ENCODE results near the gene NAALADL2.
"Not testable (repeated sequence)": the region's sequence is repeated elsewhere in the genome, so short reads cannot be mapped to it uniquely, and the experiment has no call there.

NAALADL2 gene

DNA sequence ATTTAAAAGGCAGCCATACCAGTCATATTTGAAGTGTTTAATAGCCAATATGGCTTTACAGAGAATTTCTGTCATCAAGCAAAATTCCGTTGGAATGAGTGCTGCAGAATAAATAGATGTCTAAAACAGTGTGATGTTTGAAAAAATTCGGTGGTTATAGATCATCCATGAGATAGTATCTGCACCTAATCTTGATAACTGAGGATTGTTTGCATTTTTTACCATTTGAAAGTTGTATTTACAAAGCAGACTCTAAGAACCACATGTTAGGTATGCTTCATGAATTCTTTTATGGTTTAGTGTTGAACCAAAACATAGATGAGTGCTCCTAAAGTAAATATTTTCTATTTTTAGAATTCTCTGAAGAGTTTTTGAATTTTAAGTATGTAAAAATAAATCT lies 476.1 kb downstream of the NAALADL2 start:
- DNase-seq: no peak

DNA sequence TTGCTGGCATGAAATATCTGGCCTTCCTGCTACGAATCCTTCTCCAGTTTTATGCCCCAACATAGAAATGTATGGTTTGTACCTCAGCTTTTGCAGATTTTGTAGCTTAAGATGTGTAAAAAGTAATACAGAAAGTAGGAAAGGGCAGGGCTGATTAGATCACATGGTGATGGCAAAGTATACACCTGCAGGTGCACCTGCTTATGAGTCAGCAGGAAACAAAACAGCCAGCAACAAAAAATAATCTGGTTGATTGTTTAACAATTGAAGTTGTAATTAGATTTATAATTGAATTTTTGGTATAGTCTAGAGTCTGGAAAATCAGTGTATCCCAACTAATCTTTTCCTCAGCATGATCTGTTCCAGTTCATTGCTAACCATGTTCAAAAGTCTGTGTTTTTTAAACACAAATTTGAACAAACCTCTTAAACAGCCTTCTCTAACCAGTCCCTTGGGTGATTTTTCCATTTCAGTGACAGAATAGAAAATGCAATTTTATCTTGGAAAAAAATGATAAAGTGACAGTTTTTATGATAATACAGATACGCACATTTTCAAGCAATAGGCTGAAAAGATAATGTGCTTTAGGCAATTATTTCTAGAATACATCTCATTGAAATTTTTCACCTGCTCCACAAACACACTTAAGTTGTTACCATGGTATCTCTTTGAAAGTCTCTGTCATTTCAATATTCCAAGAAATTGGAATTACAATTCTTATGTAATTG lies 477.4 kb downstream of the NAALADL2 start:
- DNase-seq: no peak

DNA sequence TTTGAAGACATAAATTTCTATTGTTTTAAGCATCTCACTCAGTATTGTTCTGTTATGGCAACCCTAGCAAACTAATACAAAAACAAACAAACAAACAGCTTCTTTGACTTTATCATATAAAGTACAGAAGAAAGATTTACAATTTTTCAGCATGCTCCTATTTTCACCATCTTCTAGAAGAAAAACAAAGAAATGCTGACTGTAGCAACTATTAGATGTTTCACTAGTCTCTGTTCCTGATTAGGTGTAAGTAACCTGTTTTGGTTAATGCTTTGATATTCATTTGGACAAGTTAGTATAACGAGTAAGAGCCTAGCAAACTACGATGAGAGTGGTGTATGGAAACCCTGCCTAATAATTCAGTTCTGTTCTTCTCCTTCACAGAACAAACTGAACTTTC lies 478.5 kb downstream of the NAALADL2 start:
- no peak for DNase-seq

DNA sequence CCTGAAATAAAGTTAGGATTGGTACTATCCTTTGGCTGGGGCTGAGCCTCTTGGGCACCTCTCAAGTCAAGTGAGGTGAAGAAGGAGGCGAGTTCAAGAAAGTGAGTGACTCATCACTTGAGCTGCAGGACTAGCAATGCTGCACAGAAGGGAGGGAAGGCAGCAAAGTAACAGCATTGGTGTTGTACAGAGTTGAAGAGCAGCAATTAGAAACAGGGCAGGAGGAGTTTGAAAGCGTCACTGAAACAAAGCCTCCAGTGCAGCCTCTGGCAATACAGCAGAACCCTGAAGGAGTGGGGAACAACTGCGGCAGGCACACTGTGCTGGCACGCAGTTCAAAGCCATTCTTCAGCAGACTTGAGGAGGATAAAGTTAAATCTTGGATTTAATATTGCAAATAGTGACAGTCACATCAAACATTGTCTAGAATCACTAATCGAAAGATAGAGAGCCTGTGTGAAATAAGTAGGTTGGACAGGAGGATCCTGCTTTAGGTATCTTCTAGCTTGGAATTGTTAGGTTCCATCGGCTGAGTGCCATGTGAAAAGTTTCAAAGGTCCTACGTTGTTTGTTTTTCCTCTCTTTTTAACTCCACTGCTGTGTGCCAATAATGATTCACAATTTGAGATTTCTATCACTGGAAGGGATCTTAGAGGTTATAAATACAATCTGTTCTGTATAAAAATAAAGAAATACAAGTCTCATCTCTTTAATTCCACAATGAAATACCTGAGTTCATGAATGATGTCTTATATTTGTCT lies 479.8 kb downstream of the NAALADL2 start:
- no peak for DNase-seq

DNA sequence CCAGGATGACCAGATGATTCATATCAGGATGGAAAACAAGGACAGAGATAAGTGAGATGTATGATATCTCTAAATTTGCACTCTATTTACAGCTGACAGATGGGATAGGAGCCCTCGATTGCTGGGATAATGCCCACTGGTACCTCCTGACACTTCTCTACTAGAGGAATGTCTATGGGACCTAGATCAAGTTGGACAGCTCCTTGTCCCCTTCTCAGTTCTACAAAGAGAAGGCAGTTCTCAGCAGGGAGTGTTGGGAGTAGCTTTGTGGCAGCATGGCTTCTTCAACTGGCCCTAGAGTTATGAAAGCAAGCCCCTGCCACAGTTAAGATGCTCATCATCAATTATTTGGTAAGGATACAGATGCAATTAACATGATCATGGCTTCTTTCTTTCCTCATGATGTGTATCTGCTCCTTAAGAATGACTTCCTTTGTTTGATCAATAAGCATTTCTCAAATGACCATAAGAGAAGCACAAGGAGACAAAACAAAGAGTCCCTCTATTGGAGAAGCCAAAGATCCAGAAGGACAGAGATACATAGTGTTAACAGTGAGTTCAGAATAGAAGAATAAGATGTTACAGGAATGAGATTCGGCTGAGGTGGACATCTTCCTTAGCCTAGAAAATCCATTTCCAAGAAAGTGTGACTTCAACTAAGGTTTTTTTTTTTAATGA lies 481.3 kb downstream of the NAALADL2 start:
- no peak for DNase-seq

DNA sequence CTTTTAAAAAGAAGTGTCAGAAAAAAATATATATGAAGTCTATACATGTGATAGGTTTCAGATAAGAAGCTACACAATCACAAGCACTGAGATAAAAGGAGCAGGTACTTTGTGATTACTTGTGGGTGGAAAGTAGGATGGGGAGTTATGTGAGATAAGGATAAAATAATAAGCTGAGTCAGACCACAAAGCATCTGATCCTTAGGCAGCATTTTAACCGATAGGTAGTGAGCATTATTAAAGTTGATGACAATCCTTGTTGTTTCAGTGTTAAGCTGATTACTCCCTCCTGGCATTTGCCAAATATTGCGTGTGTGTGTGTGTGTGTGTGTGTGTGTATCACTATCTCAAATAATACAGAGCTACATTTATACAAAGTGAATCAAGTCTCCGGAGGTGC lies 483.1 kb downstream of the NAALADL2 start:
- no peak for DNase-seq

DNA sequence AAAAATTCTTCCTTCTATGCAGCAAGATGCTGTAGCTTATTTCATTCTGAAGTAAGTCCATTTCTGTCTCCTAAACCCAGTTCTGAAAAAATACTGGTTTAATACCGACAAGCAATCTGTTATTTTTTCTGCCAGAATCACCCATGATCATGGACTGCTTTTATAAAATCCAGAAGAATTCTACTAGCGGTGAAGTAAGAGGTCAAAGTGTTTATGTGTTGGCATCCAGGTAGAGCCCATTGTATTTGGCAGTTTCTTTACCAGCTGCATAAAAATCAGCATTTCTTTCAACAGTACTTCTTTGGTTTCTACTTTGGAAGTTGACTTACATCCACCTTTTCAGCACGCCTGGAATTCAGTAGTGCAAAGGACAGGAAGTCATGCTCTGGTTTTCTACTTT lies 484.8 kb downstream of the NAALADL2 start:
- DNase-seq: no peak

DNA sequence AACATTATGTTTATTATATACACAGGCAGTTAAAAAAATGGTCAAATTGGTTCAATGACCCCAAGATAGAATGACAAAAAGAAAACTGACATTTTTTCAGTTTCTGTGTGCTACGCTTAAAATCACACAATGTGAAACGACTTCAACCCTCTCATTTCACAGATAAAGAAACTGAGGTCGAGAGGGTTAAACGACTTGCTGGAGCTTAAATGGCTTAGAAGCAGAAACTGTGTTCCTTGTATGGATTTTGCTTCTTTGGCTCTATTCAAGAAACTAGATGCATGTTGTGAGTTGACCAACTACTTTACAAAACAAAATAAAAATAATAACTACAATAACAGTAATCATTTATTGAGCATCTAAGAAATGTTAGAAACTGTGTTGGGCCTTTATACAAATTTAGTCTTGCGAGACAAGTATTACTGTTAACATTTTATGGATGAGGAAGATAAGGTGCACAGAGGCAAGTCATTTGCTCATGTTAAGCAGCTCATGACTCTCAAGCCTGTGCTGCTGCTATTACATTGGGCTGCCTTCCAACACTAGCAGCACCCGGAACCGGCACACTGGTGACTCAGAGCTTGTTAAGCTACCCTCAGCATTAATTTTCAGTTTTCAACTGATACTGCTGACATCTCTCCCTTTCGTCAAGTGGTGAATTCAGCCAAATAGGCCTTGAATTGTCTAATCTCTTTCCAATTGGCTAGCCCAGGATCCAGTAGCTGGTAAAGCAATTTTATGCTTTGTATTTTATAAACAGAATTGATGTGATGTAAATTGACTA lies 487.6 kb downstream of the NAALADL2 start:
- no peak for DNase-seq

DNA sequence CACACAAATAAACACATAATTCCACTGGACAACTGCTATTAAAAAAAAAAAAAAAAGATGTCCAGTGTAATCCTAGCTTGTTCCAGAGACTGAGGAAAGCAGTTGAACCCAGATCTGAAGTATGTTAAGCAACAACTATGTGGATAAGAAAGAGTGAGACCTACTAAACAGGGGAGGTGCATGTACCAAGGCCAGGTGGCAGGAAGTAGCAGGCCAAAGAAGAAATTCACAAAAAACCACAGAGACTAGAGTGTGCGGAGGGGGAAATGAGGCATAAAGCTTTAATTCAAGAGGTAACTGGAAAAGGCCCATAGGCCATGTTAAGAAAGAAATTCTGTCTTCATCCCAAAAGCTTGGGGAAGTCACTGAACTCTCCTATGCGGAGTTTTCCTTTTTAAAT lies 490.0 kb downstream of the NAALADL2 start:
- DNase-seq: no peak

DNA sequence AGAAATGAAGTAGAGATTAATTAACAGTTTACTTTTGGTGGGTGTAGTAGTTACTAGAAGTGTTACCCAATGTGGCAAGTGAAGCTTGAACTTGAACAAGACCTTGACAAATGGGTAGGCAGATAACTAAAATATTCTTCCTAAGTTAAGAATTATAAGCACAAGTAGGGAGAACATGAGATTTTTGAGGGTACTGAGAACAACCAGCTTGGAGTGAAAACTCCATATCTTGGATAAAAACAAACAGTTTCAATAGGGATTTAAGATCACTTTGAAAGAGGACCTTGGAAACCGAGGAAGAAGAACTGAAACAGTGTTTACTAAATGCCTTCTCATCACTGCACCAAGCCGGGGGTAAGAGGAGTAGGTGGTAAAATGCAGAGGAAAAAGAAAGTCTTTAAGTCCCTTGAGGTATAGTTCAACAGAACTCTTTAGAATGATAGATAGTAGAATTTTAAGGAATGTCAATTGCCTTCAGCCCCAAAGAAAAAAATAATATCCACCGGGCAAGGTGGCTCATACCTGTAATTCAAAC lies 496.7 kb downstream of the NAALADL2 start:
- DNase-seq: no peak

DNA sequence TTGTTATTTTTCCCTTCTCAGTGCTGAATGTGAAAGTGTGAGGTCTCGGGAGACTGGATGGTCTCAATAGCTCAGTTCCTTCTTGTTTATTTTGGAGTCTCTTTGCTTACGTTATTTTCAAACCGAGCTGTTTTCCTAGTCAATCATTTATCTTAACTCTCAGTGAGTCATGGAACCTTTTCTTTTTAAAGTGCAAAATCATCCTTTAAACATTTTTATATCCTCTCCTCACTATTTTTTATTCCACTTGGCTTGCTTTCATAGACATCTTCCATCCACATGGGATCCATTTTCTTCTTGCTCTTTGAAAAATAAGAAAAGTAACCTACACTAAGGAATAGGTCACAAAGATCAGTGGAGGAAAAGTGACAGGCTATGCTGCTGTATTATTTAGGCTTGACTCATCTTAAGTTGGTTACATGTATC lies 497.8 kb downstream of the NAALADL2 start:
- no peak for DNase-seq

DNA sequence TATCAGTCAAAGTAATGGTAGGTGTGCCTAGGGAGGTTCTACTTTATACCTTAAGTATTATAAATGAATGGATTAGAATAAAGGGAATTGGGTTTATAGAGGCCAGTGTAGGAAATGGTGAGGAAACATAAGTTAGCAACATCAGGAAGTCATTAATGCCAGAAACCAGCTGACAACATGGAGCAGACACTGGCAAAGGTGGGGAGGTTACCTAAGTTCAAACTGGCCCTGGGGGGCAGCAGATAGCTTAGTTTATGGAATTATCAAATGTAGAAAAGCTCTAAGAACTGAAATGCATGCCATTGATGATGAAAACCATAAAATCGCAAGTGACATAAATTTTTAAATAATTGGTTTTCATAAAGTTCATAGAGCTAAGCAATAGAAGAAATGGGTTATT lies 498.6 kb downstream of the NAALADL2 start:
- no peak for DNase-seq

DNA sequence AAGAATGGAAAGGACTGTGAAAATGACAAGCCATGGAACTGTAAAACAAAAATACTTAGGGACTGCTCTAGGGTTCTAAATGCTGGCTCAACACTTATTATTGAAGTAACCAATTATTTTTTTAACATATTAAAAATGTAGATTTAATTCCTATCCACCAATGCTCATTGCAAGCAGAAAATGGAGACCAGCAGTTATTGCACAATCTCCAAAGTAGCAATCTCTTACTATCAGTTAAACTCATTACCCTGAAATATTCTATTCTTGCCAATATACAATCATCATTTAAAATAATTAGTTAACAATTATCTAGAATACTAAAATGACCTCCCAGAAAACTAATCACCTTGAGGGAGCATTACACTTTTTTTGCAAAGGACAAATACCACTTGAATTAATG lies 499.8 kb downstream of the NAALADL2 start:
- no peak for DNase-seq

DNA sequence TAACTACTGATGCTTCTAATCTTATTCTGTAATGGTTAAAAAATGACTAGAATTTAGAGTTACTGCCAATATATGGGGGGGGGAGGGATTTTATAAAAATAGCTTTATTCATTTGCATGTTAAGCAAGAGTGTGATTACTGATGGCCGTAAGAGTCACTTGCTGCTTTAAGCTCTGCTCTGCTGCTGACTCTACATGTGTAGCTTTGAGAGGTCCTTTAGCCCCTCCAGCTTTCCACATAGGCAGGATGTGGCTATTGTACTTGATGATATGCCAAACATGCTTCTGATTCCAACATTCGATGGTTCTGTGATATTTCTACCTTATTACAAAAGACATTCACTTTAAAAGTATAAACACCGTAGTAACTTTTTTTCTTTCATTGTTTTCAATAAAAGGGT lies 511.3 kb downstream of the NAALADL2 start:
- DNase-seq: not testable (repeated sequence)

DNA sequence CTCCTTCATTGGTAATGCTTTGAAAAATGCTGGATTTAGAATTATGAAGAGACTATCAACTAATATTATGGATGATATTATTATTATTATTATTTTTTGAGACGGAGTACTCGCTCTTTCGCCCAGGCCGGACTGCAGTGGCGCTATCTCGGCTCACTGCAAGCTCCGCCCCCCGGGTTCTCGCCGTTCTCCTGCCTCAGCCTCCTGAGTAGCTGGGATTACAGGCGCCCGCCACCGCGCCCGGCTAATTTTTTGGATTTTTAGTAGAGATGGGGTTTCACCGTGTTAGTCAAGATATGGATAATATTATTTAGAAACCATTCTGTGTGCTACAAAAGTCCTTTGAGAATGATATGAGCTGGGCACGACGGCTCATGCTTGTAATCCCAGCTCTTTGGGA lies 512.1 kb downstream of the NAALADL2 start:
- not testable (repeated sequence) for DNase-seq

DNA sequence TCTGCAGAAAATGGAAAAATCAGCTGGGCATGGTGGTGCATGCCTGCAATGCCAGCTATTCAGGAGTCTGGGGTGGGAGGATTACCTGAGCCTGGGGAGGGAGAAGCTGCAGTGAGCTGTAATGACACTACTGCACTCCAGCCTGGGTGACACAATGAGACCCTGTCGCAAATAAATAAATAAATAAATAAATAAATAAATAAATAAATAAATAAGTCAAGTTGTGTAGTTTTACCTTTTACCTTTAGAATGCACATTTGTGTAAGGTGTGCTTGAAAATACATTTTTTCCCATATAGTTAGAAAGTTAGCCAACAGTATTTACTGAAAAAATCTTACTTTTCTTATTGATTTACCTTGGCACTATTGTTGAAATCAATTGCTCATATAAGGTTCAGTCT lies 515.6 kb downstream of the NAALADL2 start:
- DNase-seq: no peak

DNA sequence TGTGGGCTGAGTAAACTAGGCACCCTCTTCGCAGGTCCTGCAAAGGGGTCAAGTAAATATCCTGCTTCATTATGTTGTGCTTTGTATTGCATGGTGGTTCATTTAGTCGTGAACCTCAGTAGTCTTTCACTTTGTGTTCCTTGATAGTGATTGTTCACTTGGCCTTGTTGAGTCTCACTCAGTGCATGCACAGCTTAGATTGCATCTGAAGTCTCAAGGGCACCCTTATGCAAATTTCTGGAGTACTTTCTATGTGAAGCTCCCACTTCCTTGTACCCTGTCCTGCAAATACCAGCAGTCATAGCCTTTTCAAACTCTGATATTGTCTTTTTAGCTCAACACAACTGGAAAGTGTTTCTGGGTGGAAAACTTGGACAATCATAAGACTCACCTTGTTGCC lies 519.2 kb downstream of the NAALADL2 start:
- no peak for DNase-seq

DNA sequence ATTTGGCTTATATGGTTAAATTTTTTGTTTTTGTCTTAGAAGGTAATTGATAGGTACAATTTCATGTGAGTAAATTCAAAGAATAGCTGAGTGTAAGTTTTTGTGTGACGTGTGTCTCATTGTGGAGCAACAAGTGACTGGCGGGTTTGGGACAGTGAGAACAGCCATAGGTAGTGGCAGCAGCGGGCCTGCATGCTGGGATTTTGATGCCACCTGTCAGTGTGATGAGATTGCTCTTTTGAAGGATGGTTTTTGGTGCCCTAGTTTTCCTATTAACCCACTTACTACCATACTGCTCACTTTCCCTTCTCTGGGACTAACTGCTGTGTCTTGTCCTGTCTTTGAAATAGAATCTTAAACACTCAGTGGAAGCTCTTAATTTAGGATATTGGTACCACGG lies 522.6 kb downstream of the NAALADL2 start:
- no peak for DNase-seq

DNA sequence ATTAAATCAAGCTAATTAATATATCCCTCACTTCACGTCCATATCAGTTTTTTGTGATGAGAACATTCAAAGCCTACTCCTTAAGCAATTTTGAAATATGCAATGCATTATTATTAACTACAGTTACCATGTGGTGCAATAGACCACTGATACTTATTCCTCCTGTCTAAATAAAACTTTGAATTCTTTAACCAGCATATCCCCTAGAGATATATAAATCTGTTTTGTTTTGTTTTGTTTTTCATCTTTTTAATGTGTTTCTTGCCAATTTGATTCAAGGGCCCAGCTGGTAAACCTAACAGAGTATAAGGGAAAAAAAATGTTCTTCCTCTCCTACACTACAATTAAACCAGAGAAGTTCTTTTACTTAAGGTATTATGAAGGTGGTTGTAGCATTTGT lies 524.2 kb downstream of the NAALADL2 start:
- DNase-seq: no peak

DNA sequence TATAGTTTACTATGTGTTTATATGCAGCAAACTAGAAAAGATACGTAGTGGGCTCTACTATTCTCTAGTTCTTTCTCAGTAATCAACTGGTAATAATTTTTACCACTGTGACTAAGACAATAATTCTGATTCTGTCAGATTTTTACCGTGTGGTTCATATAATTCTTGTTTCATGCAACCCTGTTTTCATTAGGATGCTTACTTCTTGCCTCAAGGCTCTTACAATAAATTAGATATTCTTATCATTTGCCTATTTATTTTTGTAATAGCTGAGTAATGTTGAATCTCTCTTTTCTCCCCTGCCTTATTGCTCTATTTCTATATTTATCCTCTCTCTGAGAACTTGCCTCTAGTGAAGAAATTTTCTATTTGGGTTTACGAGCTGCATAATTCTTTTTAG lies 524.7 kb downstream of the NAALADL2 start:
- no peak for DNase-seq

DNA sequence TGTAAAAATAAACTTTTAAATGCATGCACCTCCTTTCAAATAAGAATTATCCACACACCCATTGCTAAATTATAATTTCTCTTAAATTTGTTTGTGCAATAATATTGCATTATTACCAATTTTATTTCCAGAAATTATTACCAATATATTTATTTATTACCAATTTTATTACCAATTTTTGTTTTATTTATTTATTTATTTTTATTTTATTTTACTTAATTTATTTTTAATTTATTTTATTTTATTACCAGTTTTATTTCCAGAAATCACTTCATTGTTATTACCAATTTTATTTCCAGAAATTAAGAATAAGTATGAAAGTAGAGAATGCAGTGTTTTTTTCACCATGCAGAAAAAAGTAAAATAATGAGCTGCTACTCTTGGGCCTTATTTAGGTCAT lies 525.4 kb downstream of the NAALADL2 start:
- no peak for DNase-seq

DNA sequence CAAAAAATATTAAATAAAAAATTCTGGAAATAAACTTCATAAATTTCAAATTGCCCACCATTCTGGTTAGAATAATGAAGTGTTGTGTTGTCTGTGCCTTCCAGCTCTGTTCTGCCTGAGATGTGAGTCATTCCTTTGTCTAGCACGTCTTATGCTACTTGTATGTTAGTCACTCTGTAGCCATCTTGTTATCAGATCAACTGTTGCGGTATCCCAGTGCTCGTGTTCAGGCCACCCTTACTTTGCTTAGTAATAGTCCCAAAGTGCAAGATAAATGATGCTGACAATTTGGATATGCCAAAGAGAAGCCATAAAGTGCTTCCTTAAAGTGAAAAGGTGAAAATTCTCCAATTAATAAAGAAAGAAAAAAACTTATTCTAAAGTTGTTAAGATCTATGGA lies 527.5 kb downstream of the NAALADL2 start:
- no peak for DNase-seq

DNA sequence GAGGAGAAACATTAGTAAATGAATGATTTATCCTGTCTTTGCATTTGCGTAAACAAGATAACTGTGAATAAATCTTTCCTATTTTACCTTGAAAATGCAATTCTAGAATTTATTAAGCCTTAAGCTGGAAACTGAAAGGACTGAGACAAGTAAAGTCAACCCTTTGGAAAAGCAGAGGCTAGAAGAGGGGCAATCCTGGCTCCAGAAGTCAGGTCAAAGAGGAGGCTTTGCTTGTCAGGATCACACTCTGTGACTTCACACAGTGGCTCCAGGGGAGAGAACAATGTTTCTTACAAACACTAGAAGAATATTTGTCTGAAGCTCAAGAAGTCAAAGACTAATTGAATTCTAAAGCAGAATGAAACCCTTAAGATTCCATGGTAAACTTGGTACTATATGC lies 530.4 kb downstream of the NAALADL2 start:
- no peak for DNase-seq
